Smooth muscle cell (in vitro differentiated cells): ENCODE measurements around the gene ELL. TPM values are rescaled to one million over a fixed set of nuclear protein-coding genes. Genes with fewer than 3 reads are reported as not detected.

ENCODE experiments used
- DNase-seq: peaks from one replicate; lab custom pipeline; 2025; ENCODE audit not compliant: unreplicated experiment; lab: John Stamatoyannopoulos, UW
- H2AFZ ChIP-seq: fragments of 200-600 bp; sonication (generic); 2 replicates; pipeline ENCODE4 v1.6.0; 2016; ENCODE audit warnings: antibody characterized with exemption, low read depth, mild to moderate bottlenecking
- H3F3A ChIP-seq: fragments of 200-600 bp; sonication (generic); 2 replicates; pipeline ENCODE4 v1.6.0; 2017; ENCODE audit warnings: antibody characterized with exemption, low read depth
- H3K27ac ChIP-seq: fragments of 200-600 bp; sonication (generic); 2 replicates; pipeline ENCODE4 v1.5.1; 2016; ENCODE audit warnings: low read depth, mild to moderate bottlenecking
- H3K27me3 ChIP-seq: fragments of 200-600 bp; sonication (generic); 2 replicates; pipeline ENCODE4 v1.6.1; 2016; ENCODE audit warnings: low read depth, mild to moderate bottlenecking
- H3K36me3 ChIP-seq: fragments of 200-600 bp; sonication (generic); 2 replicates; pipeline ENCODE4 v1.5.1; 2016; ENCODE audit warnings: low read depth
- H3K4me1 ChIP-seq: fragments of 200-600 bp; sonication (generic); 2 replicates; pipeline ENCODE4 v1.5.1; 2016; ENCODE audit warnings: low read depth
- H3K4me2 ChIP-seq: fragments of 200-600 bp; sonication (generic); 2 replicates; pipeline ENCODE4 v1.6.0; 2016; ENCODE audit warnings: mild to moderate bottlenecking
- H3K4me3 ChIP-seq: fragments of 200-600 bp; sonication (generic); 2 replicates; pipeline ENCODE4 v1.5.1; 2016; ENCODE audit warnings: mild to moderate bottlenecking
- H3K79me2 ChIP-seq: fragments of 200-600 bp; sonication (generic); 2 replicates; pipeline ENCODE4 v1.6.0; 2016; ENCODE audit warnings: low read depth, mild to moderate bottlenecking
- H3K9ac ChIP-seq: fragments of 200-600 bp; sonication (generic); 2 replicates; pipeline ENCODE4 v1.6.0; 2016; ENCODE audit warnings: low read depth
- H3K9me3 ChIP-seq: fragments of 200-600 bp; sonication (generic); replicated peaks from 2 replicates; pipeline ENCODE4 v1.5.1; 2016; ENCODE audit warnings: low read depth
- H4K20me1 ChIP-seq: fragments of 200-600 bp; sonication (generic); 2 replicates; pipeline ENCODE4 v1.6.0; 2016; ENCODE audit warnings: low read depth
- CTCF ChIP-seq: fragments of 200-600 bp; sonication (generic); IDR thresholded peaks from 2 replicates; pipeline ENCODE4 v1.5.1; 2017; ENCODE audit warnings: borderline replicate concordance, mild to moderate bottlenecking, antibody characterized with exemption; ENCODE audit not compliant: insufficient read depth, poor library complexity, severe bottlenecking
- WGBS: methylation state at CpG from one replicate; pipeline ENCODE4 v1.1.7; 2016; ENCODE audit warnings: low lambda C conversion rate; 5-methylcytosine and 5-hydroxymethylcytosine counted together
- polyA plus RNA-seq: library from polyadenylated mRNA; unstranded; fragments of >200 nt; fragmentation: Nextera tagmentation; extraction: Ambion mirVana; gene quantifications from 2 replicates; pipeline ENCODE4 v1.2.1, GENCODE V29; 2016
- total RNA-seq: library from RNA; depleted of rRNA; stranded (reverse); fragments of >200 nt; gene quantifications from 2 replicates; pipeline ENCODE4 v1.2.3, GENCODE V29; 2014

Gene ELL
- total and polyA plus RNA-seq, 2 experiments from 2014 or later: 12.8 to 15.2 TPM

- DNase-seq: no peak
- Histone ChIP-seq H3K36me3 (no peaks in the 10 kb centered on the region), H3K27me3 (no peaks in the 10 kb centered on the region), H3K79me2 (peaks cover 87% of the 10 kb centered on the region), H3K4me1 (peaks cover 11% of the 10 kb centered on the region), H3F3A (no peaks in the 10 kb centered on the region), H2AFZ (no peak overlapping the region), H3K4me2 (no peak overlapping the region), H3K9me3 (no peaks in the 10 kb centered on the region), H3K4me3 (no peak overlapping the region), H3K9ac (no peak overlapping the region), H4K20me1 (peaks cover 84% of the 10 kb centered on the region), H3K27ac (no peak overlapping the region)
- WGBS: 89% methylated on average over 12 of the region's 12 CpGs
- no peak for TF ChIP-seq CTCF
Measured at GRCh38 chr19:18483119-18483890, 38.6 kb downstream of the ELL start.

GRCh38 chr19:18481505-18482222 is 40.2 kb downstream of the ELL start:
- Histone ChIP-seq H2AFZ (no peak overlapping the region), H3K9me3 (no peaks in the 10 kb centered on the region), H3K9ac (no peak overlapping the region), H3K79me2 (peaks cover 85% of the 10 kb centered on the region), H3K4me3 (no peak overlapping the region), H3K27ac (peak overlapping the region; percentile 95), H3F3A (peaks cover 8% of the 10 kb centered on the region), H3K4me1 (peaks cover 11% of the 10 kb centered on the region), H3K4me2 (no peak overlapping the region), H3K27me3 (no peaks in the 10 kb centered on the region), H3K36me3 (no peaks in the 10 kb centered on the region), H4K20me1 (peaks cover 73% of the 10 kb centered on the region)
- no peak for DNase-seq
- TF ChIP-seq CTCF: no peak
- 76% methylated on average over 12 of the region's 12 CpGs for WGBS

- no peak for TF ChIP-seq CTCF
- DNase-seq: no peak
- Histone ChIP-seq H3F3A (peaks cover 8% of the 10 kb centered on the region), H3K79me2 (peaks cover 85% of the 10 kb centered on the region), H3K4me2 (peak overlapping the region; percentile 56), H3K4me3 (no peak overlapping the region), H3K27me3 (no peaks in the 10 kb centered on the region), H2AFZ (no peak overlapping the region), H4K20me1 (peaks cover 74% of the 10 kb centered on the region), H3K9ac (peak overlapping the region; percentile 65), H3K27ac (peak overlapping the region; percentile 95), H3K9me3 (no peaks in the 10 kb centered on the region), H3K4me1 (peaks cover 4% of the 10 kb centered on the region), H3K36me3 (no peaks in the 10 kb centered on the region)
- WGBS: 43% methylated on average over 13 of the region's 13 CpGs
Measured at GRCh38 chr19:18480006-18480691, 41.7 kb downstream of the ELL start.
